Measurements from ENCODE around the gene DUOXA1. TPM values are rescaled to one million over a fixed set of nuclear protein-coding genes. Genes with fewer than 3 reads are reported as not detected.

DUOXA1 gene
- polyA plus RNA-seq, 1 of the 3 experiments (the other 2 are of a cell fraction): 0.02 TPM

- DNase-seq: no peak
- Histone ChIP-seq H3K27me3 (ENCODE audit: insufficient read depth) (no peaks in the 10 kb centered on the region), H2AFZ (ENCODE audit: low read depth) (no peak overlapping the region), H3K79me2 (ENCODE audit: insufficient read depth) (no peaks in the 10 kb centered on the region), H3F3A (replicated peaks; ENCODE audit: insufficient read depth) (no peaks in the 10 kb centered on the region), H3K9me2 (no peaks in the 10 kb centered on the region), H3K27ac (ENCODE audit: low read depth in 2 of 2, low read length in 1 of 2) (no peak overlapping the region), H4K20me1 (ENCODE audit: insufficient read depth) (no peaks in the 10 kb centered on the region), H3K4me3 (ENCODE audit: low read depth in 2 of 2, low read length in 1 of 2) (no peak overlapping the region), H3K4me1 (ENCODE audit: control insufficient read depth in 1 of 2, insufficient read depth in 2 of 2, low read depth in 1 of 2, low read length in 1 of 2) (peaks cover 0 to 19% of the 10 kb centered on the region in 2 experiments; a peak in 1 of 4 replicates), H3K9ac (no peak overlapping the region), H3K4me2 (no peak overlapping the region), H3K9me3 (no peaks in the 10 kb centered on the region), H3K36me3 (replicated peaks in 1 of 2; ENCODE audit: control insufficient read depth in 1 of 2, insufficient read depth in 2 of 2, low read length in 1 of 2) (no peaks in the 10 kb centered on the region)
- ChIA-PET POLR2A (no interaction called here), CTCF (interaction anchor here (0.8 to 2.1 kb wide), 2 partner anchors 10 to 19 kb away, joined by 3 to 6 read pairs; no protein-coding TSS in a partner anchor)
- no peak for TF ChIP-seq MXI1 (IDR thresholded peaks at IDR 0.05; ENCODE audit: low read depth, low read length)
- TF ChIP-seq USF1 (IDR thresholded peaks at IDR 0.05; ENCODE audit: borderline replicate concordance, low read depth): no peak
- no peak for TF ChIP-seq TAF1 (IDR thresholded peaks at IDR 0.05; ENCODE audit: borderline replicate concordance, low read depth, low read length)
- no peak for TF ChIP-seq EZH2phosphoT487 (IDR thresholded peaks at IDR 0.05; ENCODE audit: borderline replicate concordance, low read depth)
- TF ChIP-seq TCF12 (IDR thresholded peaks at IDR 0.05): no peak
- TF ChIP-seq ELF1 (IDR thresholded peaks at IDR 0.05): no peak
- TF ChIP-seq YY1 (IDR thresholded peaks at IDR 0.05; ENCODE audit: low read depth): no peak
- no peak for TF ChIP-seq NRF1 (IDR thresholded peaks at IDR 0.05; ENCODE audit: low read depth, low read length)
- no peak for TF ChIP-seq ZBTB33 (IDR thresholded peaks at IDR 0.05; ENCODE audit: borderline replicate concordance, low read depth)
- no peak for TF ChIP-seq REST (IDR thresholded peaks at IDR 0.05; ENCODE audit: low read depth, low read length)
- no peak for TF ChIP-seq USF2 (IDR thresholded peaks at IDR 0.05; ENCODE audit: borderline replicate concordance, low read depth, low read length)
- no peak for TF ChIP-seq GATA2 (CRISPR knock-in tag; IDR thresholded peaks at IDR 0.05)
- no peak for TF ChIP-seq RCOR1 (IDR thresholded peaks at IDR 0.05; ENCODE audit: low read length)
- no peak for TF ChIP-seq RFX5 (IDR thresholded peaks at IDR 0.05; ENCODE audit: low read length)
- TF ChIP-seq POLR2AphosphoS5 (IDR thresholded peaks at IDR 0.05; ENCODE audit: low read depth, low read length): no peak
- no peak for TF ChIP-seq FOSL2 (IDR thresholded peaks at IDR 0.05; ENCODE audit: borderline replicate concordance, low read depth)
- TF ChIP-seq MEF2A (IDR thresholded peaks at IDR 0.05; ENCODE audit: borderline replicate concordance, low read depth): no peak
- TF ChIP-seq JUND (IDR thresholded peaks at IDR 0.05): no peak
- WGBS (ENCODE audit: low lambda C conversion rate): 55% methylated on average over 5 of the region's 8 CpGs
Measured at GRCh38 chr15:45137703-45138102, 8.0 kb upstream of the DUOXA1 start.
